ENCODE results near the gene ADGRG2.

Gene ADGRG2
- long read RNA-seq: 0 reads

GRCh38 chrX:19121898-19122640 is at the start of gene ADGRG2:
Gene ADGRG2, minus strand, starts transcription at chrX:19122468. Its CDS starts 53,634 bp downstream, at chrX:19068834.
- DNase-seq (ENCODE audit: low read depth in 1 of 2, low spot score in 1 of 2): no peak
- Histone ChIP-seq H3K27ac (replicated peaks) (no peak within 1 kb of the TSS), H3K27me3 (ENCODE audit: insufficient read depth, poor library complexity, severe bottlenecking) (peaks cover 20% of the 10 kb centered on the region), H3K4me3 (replicated peaks; ENCODE audit: insufficient read depth, low read length) (no peak within 1 kb of the TSS)
- TF ChIP-seq GABPA (IDR thresholded peaks at IDR 0.05; ENCODE audit: low read depth) (no peak), SPI1 (IDR thresholded peaks at IDR 0.05; ENCODE audit: borderline replicate concordance, low read depth) (no peak), CTCF (IDR thresholded peaks at IDR 0.05; ENCODE audit: insufficient read depth, low read length) (no peak), REST (IDR thresholded peaks at IDR 0.05; ENCODE audit: insufficient replicate concordance, low read depth) (no peak), POLR2AphosphoS5 (IDR thresholded peaks at IDR 0.05; ENCODE audit: low read depth) (no peak)

GRCh38 chrX:19168609-19169008 is 46.3 kb upstream of the ADGRG2 start:
- TF ChIP-seq REST (IDR thresholded peaks at IDR 0.05; ENCODE audit: insufficient replicate concordance, low read depth) (no peak), CTCF (IDR thresholded peaks at IDR 0.05; ENCODE audit: insufficient read depth, low read length) (no peak)
- Histone ChIP-seq H3K27me3 (ENCODE audit: insufficient read depth, poor library complexity, severe bottlenecking) (no peaks in the 10 kb centered on the region), H3K27ac (replicated peaks) (no peak overlapping the region), H3K4me3 (replicated peaks; ENCODE audit: insufficient read depth, low read length) (no peak overlapping the region)
- DNase-seq (ENCODE audit: low read depth in 1 of 2, low spot score in 1 of 2): no peak

GRCh38 chrX:19162851-19163250 is 40.6 kb upstream of the ADGRG2 start:
- Histone ChIP-seq H3K27me3 (ENCODE audit: insufficient read depth, poor library complexity, severe bottlenecking) (no peaks in the 10 kb centered on the region), H3K27ac (replicated peaks) (no peak overlapping the region), H3K4me3 (replicated peaks; ENCODE audit: insufficient read depth, low read length) (no peak overlapping the region)
- no peak for TF ChIP-seq GABPA (IDR thresholded peaks at IDR 0.05; ENCODE audit: low read depth)
- no peak for TF ChIP-seq REST (IDR thresholded peaks at IDR 0.05; ENCODE audit: insufficient replicate concordance, low read depth)
- TF ChIP-seq CTCF (IDR thresholded peaks at IDR 0.05; ENCODE audit: insufficient read depth, low read length): no peak
- TF ChIP-seq POLR2AphosphoS5 (IDR thresholded peaks at IDR 0.05; ENCODE audit: low read depth): no peak
- no peak for TF ChIP-seq SPI1 (IDR thresholded peaks at IDR 0.05; ENCODE audit: borderline replicate concordance, low read depth)
- DNase-seq (ENCODE audit: low read depth in 1 of 2, low spot score in 1 of 2): no peak
